Adrenal gland (tissue), 5 donors: ENCODE results near the gene MEIKIN.

ENCODE experiments used
- POLR2A ChIP-seq, 2 donors: fragments of 450-650 bp; IDR thresholded peaks; one replicate each; pipeline ENCODE4 v1.6.1; 2017; ENCODE audit warnings: antibody characterized with exemption in 2 of 2, mild to moderate bottlenecking in 2 of 2, moderate library complexity in 1 of 2
- TF ChIP-seq, protein P1 (sequence below), 6 experiments: fragments of 450-650 bp in 4 of 6; fragments of 200-600 bp in 2 of 6; sonication (generic) in 1 of 6; IDR thresholded peaks; 1 replicate in 5 of 6; 2 replicates in 1 of 6; pipeline versions ENCODE4 v1.5.1 to v1.8.0; 2016 to 2021; ENCODE audit warnings: antibody characterized with exemption in 6 of 6, mild to moderate bottlenecking in 2 of 6, moderate library complexity in 1 of 6
- donor health status: DM: no; HTN: no; CAD: no.

DNA sequence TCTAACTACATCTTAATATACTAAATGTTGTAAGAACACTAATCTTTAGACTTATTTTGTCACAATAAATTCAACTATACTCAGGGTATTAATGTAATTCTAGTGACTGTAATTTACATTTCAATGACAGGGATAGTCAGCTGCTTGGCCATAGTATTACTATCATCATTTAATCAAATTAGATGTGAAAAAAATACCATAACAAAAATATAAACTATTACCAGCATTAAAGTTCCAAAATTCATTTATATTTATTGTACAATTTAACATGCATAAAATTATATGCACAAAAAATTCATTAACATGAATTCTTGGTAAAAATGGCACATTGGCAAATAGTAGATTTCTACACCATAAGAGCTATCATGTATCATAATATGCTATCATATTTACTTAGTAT lies 177.6 kb downstream of the MEIKIN start:
- TF ChIP-seq POLR2A (IDR thresholded peaks at IDR 0.05): no peak
- TF ChIP-seq, protein P1, sequence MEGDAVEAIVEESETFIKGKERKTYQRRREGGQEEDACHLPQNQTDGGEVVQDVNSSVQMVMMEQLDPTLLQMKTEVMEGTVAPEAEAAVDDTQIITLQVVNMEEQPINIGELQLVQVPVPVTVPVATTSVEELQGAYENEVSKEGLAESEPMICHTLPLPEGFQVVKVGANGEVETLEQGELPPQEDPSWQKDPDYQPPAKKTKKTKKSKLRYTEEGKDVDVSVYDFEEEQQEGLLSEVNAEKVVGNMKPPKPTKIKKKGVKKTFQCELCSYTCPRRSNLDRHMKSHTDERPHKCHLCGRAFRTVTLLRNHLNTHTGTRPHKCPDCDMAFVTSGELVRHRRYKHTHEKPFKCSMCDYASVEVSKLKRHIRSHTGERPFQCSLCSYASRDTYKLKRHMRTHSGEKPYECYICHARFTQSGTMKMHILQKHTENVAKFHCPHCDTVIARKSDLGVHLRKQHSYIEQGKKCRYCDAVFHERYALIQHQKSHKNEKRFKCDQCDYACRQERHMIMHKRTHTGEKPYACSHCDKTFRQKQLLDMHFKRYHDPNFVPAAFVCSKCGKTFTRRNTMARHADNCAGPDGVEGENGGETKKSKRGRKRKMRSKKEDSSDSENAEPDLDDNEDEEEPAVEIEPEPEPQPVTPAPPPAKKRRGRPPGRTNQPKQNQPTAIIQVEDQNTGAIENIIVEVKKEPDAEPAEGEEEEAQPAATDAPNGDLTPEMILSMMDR (IDR thresholded peaks at IDR 0.05): no peak
